ENCODE measurements around the gene UGT2B7.
"Not testable (repeated sequence)": the region's sequence is repeated elsewhere in the genome, so short reads cannot be mapped to it uniquely, and the experiment has no call there.

- TF ChIP-seq CTCF, POLR2A (IDR thresholded peaks at IDR 0.05): not testable (repeated sequence)
Observed at GRCh38 chr4:69050853-69051575, 45.3 kb upstream of the UGT2B7 start.
